SK-N-SH treated with all-trans-retinoic acid at 6 μM for 48 hours (cell line): Measurements from ENCODE around the gene CACHD1.

Experiments
- ARNTL ChIP-seq: fragments of 450-650 bp; formaldehyde crosslinking; IDR thresholded peaks from 2 replicates; pipeline ENCODE4 v1.5.0; 2020; ENCODE audit warnings: low read depth, mild to moderate bottlenecking, moderate library complexity, borderline replicate concordance
- TCF4 ChIP-seq: fragments of 250-450 bp; sonication (Bioruptor Pico); IDR thresholded peaks from 2 replicates; pipeline ENCODE4 v1.8.0; 2021; ENCODE audit warnings: mild to moderate bottlenecking, moderate library complexity, borderline replicate concordance
- ZFP30 ChIP-seq: fragments of 450-650 bp; formaldehyde crosslinking; IDR thresholded peaks from 2 replicates; pipeline ENCODE4 v1.5.0; 2022; ENCODE audit warnings: mild to moderate bottlenecking, moderate library complexity
- TF ChIP-seq, protein P1 (sequence below): fragments of 250-450 bp; sonication (Bioruptor Pico); IDR thresholded peaks from 2 replicates; pipeline ENCODE4 v1.8.0; 2021; ENCODE audit warnings: low read depth, mild to moderate bottlenecking, moderate library complexity, borderline replicate concordance
- TF ChIP-seq, protein P2 (sequence below): fragments of 250-450 bp; sonication (Bioruptor Pico); IDR thresholded peaks from 2 replicates; pipeline ENCODE4 v1.8.0; 2020; ENCODE audit warnings: mild to moderate bottlenecking, moderate library complexity, borderline replicate concordance
- TF ChIP-seq, protein P3 (sequence below): fragments of 250-450 bp; sonication (Bioruptor Pico); IDR thresholded peaks from 2 replicates; pipeline ENCODE4 v1.5.1; 2021; ENCODE audit warnings: mild to moderate bottlenecking, moderate library complexity

DNA sequence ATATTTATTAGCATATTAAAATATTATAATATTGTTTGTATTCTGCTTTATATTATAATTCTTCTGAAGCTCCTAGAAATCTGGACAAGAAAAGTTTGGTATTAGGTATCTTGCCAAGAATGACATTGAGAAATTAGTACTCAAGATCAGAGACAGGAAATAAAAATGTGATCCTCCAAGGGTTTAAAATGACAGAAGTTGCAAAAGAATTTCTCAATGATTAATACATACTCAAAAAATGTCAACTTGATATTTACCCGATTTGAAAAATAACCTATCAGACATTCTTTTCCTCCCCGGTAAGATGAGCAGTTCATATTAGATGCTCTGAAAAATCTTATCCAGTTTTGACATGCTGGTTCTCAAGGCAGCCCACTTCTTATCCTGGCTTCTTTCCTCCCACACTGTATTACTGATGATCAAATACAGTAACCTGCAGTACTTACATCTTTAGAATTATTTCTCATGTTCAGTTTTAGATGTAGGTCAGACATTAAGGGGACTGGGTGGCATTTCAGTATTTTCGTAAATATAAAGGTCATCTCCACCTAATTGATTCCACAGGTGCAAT, 55.3 kb downstream of the CACHD1 start:
- TF ChIP-seq TCF4 (CRISPR knock-in tag) (no peak), ARNTL (no peak), ZFP30 (no peak)
- TF ChIP-seq, protein P1, sequence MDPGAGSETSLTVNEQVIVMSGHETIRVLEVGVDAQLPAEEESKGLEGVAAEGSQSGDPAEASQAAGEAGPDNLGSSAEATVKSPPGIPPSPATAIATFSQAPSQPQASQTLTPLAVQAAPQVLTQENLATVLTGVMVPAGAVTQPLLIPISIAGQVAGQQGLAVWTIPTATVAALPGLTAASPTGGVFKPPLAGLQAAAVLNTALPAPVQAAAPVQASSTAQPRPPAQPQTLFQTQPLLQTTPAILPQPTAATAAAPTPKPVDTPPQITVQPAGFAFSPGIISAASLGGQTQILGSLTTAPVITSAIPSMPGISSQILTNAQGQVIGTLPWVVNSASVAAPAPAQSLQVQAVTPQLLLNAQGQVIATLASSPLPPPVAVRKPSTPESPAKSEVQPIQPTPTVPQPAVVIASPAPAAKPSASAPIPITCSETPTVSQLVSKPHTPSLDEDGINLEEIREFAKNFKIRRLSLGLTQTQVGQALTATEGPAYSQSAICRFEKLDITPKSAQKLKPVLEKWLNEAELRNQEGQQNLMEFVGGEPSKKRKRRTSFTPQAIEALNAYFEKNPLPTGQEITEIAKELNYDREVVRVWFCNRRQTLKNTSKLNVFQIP: no peak
- TF ChIP-seq, protein P2, sequence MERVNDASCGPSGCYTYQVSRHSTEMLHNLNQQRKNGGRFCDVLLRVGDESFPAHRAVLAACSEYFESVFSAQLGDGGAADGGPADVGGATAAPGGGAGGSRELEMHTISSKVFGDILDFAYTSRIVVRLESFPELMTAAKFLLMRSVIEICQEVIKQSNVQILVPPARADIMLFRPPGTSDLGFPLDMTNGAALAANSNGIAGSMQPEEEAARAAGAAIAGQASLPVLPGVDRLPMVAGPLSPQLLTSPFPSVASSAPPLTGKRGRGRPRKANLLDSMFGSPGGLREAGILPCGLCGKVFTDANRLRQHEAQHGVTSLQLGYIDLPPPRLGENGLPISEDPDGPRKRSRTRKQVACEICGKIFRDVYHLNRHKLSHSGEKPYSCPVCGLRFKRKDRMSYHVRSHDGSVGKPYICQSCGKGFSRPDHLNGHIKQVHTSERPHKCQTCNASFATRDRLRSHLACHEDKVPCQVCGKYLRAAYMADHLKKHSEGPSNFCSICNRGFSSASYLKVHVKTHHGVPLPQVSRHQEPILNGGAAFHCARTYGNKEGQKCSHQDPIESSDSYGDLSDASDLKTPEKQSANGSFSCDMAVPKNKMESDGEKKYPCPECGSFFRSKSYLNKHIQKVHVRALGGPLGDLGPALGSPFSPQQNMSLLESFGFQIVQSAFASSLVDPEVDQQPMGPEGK (CRISPR knock-in tag): no peak
- TF ChIP-seq, protein P3, sequence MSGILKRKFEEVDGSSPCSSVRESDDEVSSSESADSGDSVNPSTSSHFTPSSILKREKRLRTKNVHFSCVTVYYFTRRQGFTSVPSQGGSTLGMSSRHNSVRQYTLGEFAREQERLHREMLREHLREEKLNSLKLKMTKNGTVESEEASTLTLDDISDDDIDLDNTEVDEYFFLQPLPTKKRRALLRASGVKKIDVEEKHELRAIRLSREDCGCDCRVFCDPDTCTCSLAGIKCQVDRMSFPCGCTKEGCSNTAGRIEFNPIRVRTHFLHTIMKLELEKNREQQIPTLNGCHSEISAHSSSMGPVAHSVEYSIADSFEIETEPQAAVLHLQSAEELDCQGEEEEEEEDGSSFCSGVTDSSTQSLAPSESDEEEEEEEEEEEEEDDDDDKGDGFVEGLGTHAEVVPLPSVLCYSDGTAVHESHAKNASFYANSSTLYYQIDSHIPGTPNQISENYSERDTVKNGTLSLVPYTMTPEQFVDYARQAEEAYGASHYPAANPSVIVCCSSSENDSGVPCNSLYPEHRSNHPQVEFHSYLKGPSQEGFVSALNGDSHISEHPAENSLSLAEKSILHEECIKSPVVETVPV (CRISPR knock-in tag): no peak
